Endothelial cell of umbilical vein (primary cell): Measurements from ENCODE around the gene EGFL7.

ENCODE experiments used
- CTCF ChIP-seq, 2 donors: IDR thresholded peaks; 1 replicate in 1 of 2; 2 replicates in 1 of 2; pipeline ENCODE4 v1.5.1; 2011; ENCODE audit warnings: low read length in 2 of 2, mild to moderate bottlenecking in 2 of 2, moderate library complexity in 2 of 2, control low read depth in 1 of 2, inconsistent platforms in 1 of 2, low read depth in 1 of 2; ENCODE audit not compliant: insufficient read depth in 1 of 2; ENCODE audit errors: extremely low read depth in 1 of 2
- GATA2 ChIP-seq: IDR thresholded peaks from 2 replicates; pipeline ENCODE4 v1.7.0; 2011; ENCODE audit warnings: low read depth, mild to moderate bottlenecking, moderate library complexity, mixed read lengths, low read length; ENCODE audit not compliant: insufficient read length, insufficient read depth
- JUN ChIP-seq: IDR thresholded peaks from 2 replicates; pipeline ENCODE4 v1.6.1; 2011; ENCODE audit warnings: borderline replicate concordance, low read depth; ENCODE audit not compliant: insufficient read length, insufficient read depth
- MAX ChIP-seq: IDR thresholded peaks from 2 replicates; pipeline ENCODE4 v1.6.1; 2011; ENCODE audit not compliant: insufficient read depth, insufficient read length
- MYC ChIP-seq: IDR thresholded peaks from one replicate; pipeline ENCODE4 v1.6.1; 2011; ENCODE audit warnings: mild to moderate bottlenecking, low read depth, low read length
- POLR2A ChIP-seq: IDR thresholded peaks from 2 replicates; pipeline ENCODE4 v1.6.1; 2012; ENCODE audit warnings: low read depth, mild to moderate bottlenecking, control low read depth, low read length
- POLR2AphosphoS5 ChIP-seq: IDR thresholded peaks from 2 replicates; pipeline ENCODE4 v1.6.1; 2012; ENCODE audit warnings: low read depth, mild to moderate bottlenecking, control low read depth, low read length, moderate library complexity; ENCODE audit not compliant: insufficient read depth

- no peak for TF ChIP-seq POLR2AphosphoS5
- TF ChIP-seq POLR2A, result no peak
- TF ChIP-seq MYC, result no peak
- no peak for TF ChIP-seq JUN
- no peak for TF ChIP-seq CTCF (IDR thresholded peaks at IDR 0.05; ENCODE audit: extremely low read depth in 1 of 2, insufficient read depth in 1 of 2, low read depth in 1 of 2, low read length in 2 of 2)
- no peak for TF ChIP-seq MAX
- no peak for TF ChIP-seq GATA2
These were observed 23.7 kb downstream of the EGFL7 start for GRCh38 chr9:136686534-136686793.
